ENCODE results near the gene MYO5A.

DNA sequence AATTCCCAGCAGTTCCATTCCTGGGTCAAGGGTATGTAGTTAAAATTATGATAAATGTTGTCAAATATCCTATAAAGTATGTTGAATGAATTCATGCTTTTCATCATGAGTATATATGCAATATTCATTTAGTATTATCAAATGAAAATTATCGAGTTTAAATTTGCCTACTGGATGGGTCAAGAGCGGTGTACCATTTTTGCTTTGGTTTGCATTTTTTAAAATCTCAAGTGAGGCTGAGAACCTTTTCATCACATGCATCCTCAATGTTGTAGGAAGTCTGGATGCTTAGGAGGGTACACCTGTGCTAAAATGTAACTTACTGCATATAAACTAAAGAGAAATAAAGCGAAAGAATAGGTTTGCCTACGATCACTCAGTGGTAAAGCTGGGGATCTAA lies 137.6 kb downstream of the MYO5A start:
- TF ChIP-seq HDGF (IDR thresholded peaks at IDR 0.05; ENCODE audit: borderline replicate concordance) (no peak), SP1 (IDR thresholded peaks at IDR 0.05) (no peak), ZNF384 (IDR thresholded peaks at IDR 0.05) (no peak)
- TF ChIP-seq, protein P1, sequence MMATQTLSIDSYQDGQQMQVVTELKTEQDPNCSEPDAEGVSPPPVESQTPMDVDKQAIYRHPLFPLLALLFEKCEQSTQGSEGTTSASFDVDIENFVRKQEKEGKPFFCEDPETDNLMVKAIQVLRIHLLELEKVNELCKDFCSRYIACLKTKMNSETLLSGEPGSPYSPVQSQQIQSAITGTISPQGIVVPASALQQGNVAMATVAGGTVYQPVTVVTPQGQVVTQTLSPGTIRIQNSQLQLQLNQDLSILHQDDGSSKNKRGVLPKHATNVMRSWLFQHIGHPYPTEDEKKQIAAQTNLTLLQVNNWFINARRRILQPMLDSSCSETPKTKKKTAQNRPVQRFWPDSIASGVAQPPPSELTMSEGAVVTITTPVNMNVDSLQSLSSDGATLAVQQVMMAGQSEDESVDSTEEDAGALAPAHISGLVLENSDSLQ (IDR thresholded peaks at IDR 0.05): no peak
